IMR-90 (cell line): ENCODE measurements around the gene CAVIN2. TPM values are rescaled to one million over a fixed set of nuclear protein-coding genes. Genes with fewer than 3 reads are reported as not detected.
A peak's percentile ranks its signal among the peaks of the same experiment; 100 is the strongest.

Source experiments
- ATAC-seq: fragments of 200-7000 bp; cut with Tn5 transposase; 2 replicates; pipeline ENCODE4 v1.9.1; 2020; ENCODE audit warnings: low read depth, mild to moderate bottlenecking, moderate library complexity
- BruUV-seq: library from RNA; stranded (reverse); fragments of 400-500 nt; replicated peaks from 2 replicates; lab custom pipeline; 2021; lab: Mats Ljungman, UMichigan
- CTCF ChIA-PET: fragments of 300-600 bp; formaldehyde crosslinking; extraction: SDS; loops from one replicate; lab custom pipeline; 2021; ENCODE audit warnings: antibody characterized with exemption; lab: Yijun Ruan, JAX
- POLR2A ChIA-PET: fragments of 300-600 bp; sonication (Branson Sonifier 250); formaldehyde crosslinking; loops from one replicate; lab custom pipeline; 2022; ENCODE audit warnings: antibody characterized with exemption; ENCODE audit not compliant: unreplicated experiment; lab: Charles Lee
- DNase-seq: peaks from one replicate; pipeline ENCODE4 v3.0.0; 2013
- H2AFZ ChIP-seq: replicated peaks from 2 replicates; pipeline ENCODE3; 2013; ENCODE audit warnings: low read length, mild to moderate bottlenecking; ENCODE audit not compliant: poor library complexity
- H2AK5ac ChIP-seq: 2 replicates; pipeline ENCODE4 v1.6.1; 2013; ENCODE audit warnings: low read depth, low read length, inconsistent platforms
- H2AK9ac ChIP-seq: replicated peaks from 2 replicates; pipeline ENCODE3; 2013; ENCODE audit warnings: mild to moderate bottlenecking, low read depth, low read length, moderate library complexity; ENCODE audit not compliant: poor library complexity
- H2BK120ac ChIP-seq: 2 replicates; pipeline ENCODE4 v1.6.1; 2013; ENCODE audit warnings: low read depth, low read length, inconsistent platforms
- H2BK15ac ChIP-seq: 3 replicates; pipeline ENCODE4 v1.6.1; 2013; ENCODE audit warnings: low read depth, low read length, inconsistent platforms
- H2BK20ac ChIP-seq: 2 replicates; pipeline ENCODE4 v1.6.1; 2013; ENCODE audit warnings: low read depth, mild to moderate bottlenecking, inconsistent platforms, low read length, moderate library complexity
- H2BK5ac ChIP-seq: 2 replicates; pipeline ENCODE4 v1.6.1; 2013; ENCODE audit warnings: mild to moderate bottlenecking, low read depth, low read length, inconsistent platforms; ENCODE audit not compliant: poor library complexity, severe bottlenecking
- H3K14ac ChIP-seq: replicated peaks from 2 replicates; pipeline ENCODE4 v1.6.1; 2013; ENCODE audit warnings: low read depth, low read length, inconsistent platforms
- H3K18ac ChIP-seq: 2 replicates; pipeline ENCODE4 v1.6.1; 2013; ENCODE audit warnings: low read depth, low read length, control low read depth
- H3K23ac ChIP-seq: 2 replicates; pipeline ENCODE4 v1.6.1; 2013; ENCODE audit warnings: low read depth, low read length, inconsistent platforms
- H3K27ac ChIP-seq: 2 replicates; pipeline ENCODE4 v1.5.1; 2013; ENCODE audit warnings: mild to moderate bottlenecking, control low read depth, low read length; ENCODE audit not compliant: insufficient read depth
- H3K27me3 ChIP-seq: 2 replicates; pipeline ENCODE4 v1.6.1; 2013; ENCODE audit warnings: low read length; ENCODE audit not compliant: control insufficient read depth, insufficient read depth
- H3K36me3 ChIP-seq: 2 replicates; pipeline ENCODE4 v1.6.1; 2013; ENCODE audit warnings: low read length, mixed read lengths; ENCODE audit not compliant: control insufficient read depth, insufficient read depth
- H3K4ac ChIP-seq: 2 replicates; pipeline ENCODE4 v1.6.1; 2013; ENCODE audit warnings: low read depth, low read length, inconsistent platforms
- H3K4me1 ChIP-seq: 2 replicates; pipeline ENCODE4 v1.6.1; 2013; ENCODE audit warnings: low read length, mixed read lengths; ENCODE audit not compliant: control insufficient read depth, insufficient read depth
- H3K4me2 ChIP-seq: 2 replicates; pipeline ENCODE4 v1.6.1; 2013; ENCODE audit warnings: low read depth, mild to moderate bottlenecking, control low read depth, low read length, moderate library complexity
- H3K4me3 ChIP-seq: 2 replicates; pipeline ENCODE4 v1.5.1; 2013; ENCODE audit warnings: low read depth, mild to moderate bottlenecking, control low read depth, low read length, moderate library complexity; ENCODE audit not compliant: insufficient read depth
- H3K56ac ChIP-seq: 2 replicates; pipeline ENCODE4 v1.6.1; 2013; ENCODE audit warnings: low read length, inconsistent platforms; ENCODE audit not compliant: insufficient read depth; ENCODE audit errors: extremely low read depth
- H3K79me1 ChIP-seq, 2 experiments: 2 replicates each; pipeline ENCODE4 v1.6.1; 2013; ENCODE audit warnings: low read length in 2 of 2, inconsistent platforms in 1 of 2, low read depth in 1 of 2
- H3K9ac ChIP-seq: 2 replicates; pipeline ENCODE4 v1.6.1; 2013; ENCODE audit warnings: low read depth, low read length, control low read depth
- H3K9me1 ChIP-seq: 2 replicates; pipeline ENCODE4 v1.6.1; 2013; ENCODE audit warnings: low read length, inconsistent platforms; ENCODE audit not compliant: insufficient read depth
- H3K9me3 ChIP-seq: 2 replicates; pipeline ENCODE4 v1.6.1; 2013; ENCODE audit warnings: low read length; ENCODE audit not compliant: control insufficient read depth, insufficient read depth
- H4K20me1 ChIP-seq: 2 replicates; pipeline ENCODE4 v1.6.1; 2013; ENCODE audit warnings: low read length, inconsistent platforms; ENCODE audit not compliant: insufficient read depth
- H4K5ac ChIP-seq: 2 replicates; pipeline ENCODE4 v1.6.1; 2013; ENCODE audit warnings: mild to moderate bottlenecking, low read depth, low read length, control low read depth
- H4K8ac ChIP-seq, 2 experiments: 2 replicates each; pipeline ENCODE4 v1.6.1; 2013; ENCODE audit warnings: low read depth in 2 of 2, low read length in 2 of 2, control low read depth in 1 of 2, inconsistent platforms in 1 of 2
- H4K91ac ChIP-seq: 2 replicates; pipeline ENCODE4 v1.6.1; 2013; ENCODE audit warnings: low read depth, low read length, inconsistent platforms; ENCODE audit not compliant: insufficient read depth
- BHLHE40 ChIP-seq: fragments of 150-350 bp; IDR thresholded peaks from 2 replicates; pipeline ENCODE4 v1.6.1; 2016; ENCODE audit warnings: mild to moderate bottlenecking, low read depth, low read length
- CEBPB ChIP-seq: IDR thresholded peaks from 2 replicates; pipeline ENCODE4 v1.6.1; 2012; ENCODE audit warnings: low read depth, low read length, improper control_type of control experiment
- CHD1 ChIP-seq: IDR thresholded peaks from 2 replicates; pipeline ENCODE4 v1.6.1; 2012; ENCODE audit warnings: low read depth, low read length, improper control_type of control experiment
- CTCF ChIP-seq: conservative IDR thresholded peaks from 2 replicates; pipeline ENCODE4 v1.5.1; 2012; ENCODE audit warnings: mild to moderate bottlenecking, low read depth, low read length, improper control_type of control experiment
- ELK1 ChIP-seq: fragments of 150-350 bp; IDR thresholded peaks from 2 replicates; pipeline ENCODE4 v1.6.1; 2016; ENCODE audit warnings: low read depth, mild to moderate bottlenecking, low read length, moderate library complexity, borderline replicate concordance
- FOS ChIP-seq: fragments of 150-350 bp; IDR thresholded peaks from 2 replicates; pipeline ENCODE4 v1.6.1; 2016; ENCODE audit warnings: low read depth, low read length
- MAFK ChIP-seq: IDR thresholded peaks from 2 replicates; pipeline ENCODE4 v1.6.1; 2012; ENCODE audit warnings: low read depth, low read length, improper control_type of control experiment
- MAZ ChIP-seq: IDR thresholded peaks from 2 replicates; pipeline ENCODE4 v1.6.1; 2012; ENCODE audit warnings: low read depth, mild to moderate bottlenecking, low read length, improper control_type of control experiment, moderate library complexity, borderline replicate concordance
- MXI1 ChIP-seq: IDR thresholded peaks from 2 replicates; pipeline ENCODE4 v1.6.1; 2012; ENCODE audit warnings: low read depth, mild to moderate bottlenecking, low read length, moderate library complexity, borderline replicate concordance
- NFE2L2 ChIP-seq: fragments of 150-350 bp; IDR thresholded peaks from 2 replicates; pipeline ENCODE4 v1.6.1; 2016; ENCODE audit warnings: low read depth, mild to moderate bottlenecking, low read length
- POLR2A ChIP-seq: IDR thresholded peaks from 2 replicates; pipeline ENCODE4 v1.6.1; 2012; ENCODE audit warnings: mild to moderate bottlenecking, low read depth, low read length
- RAD21 ChIP-seq: IDR thresholded peaks from 2 replicates; pipeline ENCODE4 v1.6.1; 2012; ENCODE audit warnings: low read length, improper control_type of control experiment
- RCOR1 ChIP-seq: IDR thresholded peaks from 2 replicates; pipeline ENCODE4 v1.6.1; 2012; ENCODE audit warnings: mild to moderate bottlenecking, low read length, improper control_type of control experiment; ENCODE audit not compliant: insufficient replicate concordance
- RFX5 ChIP-seq: IDR thresholded peaks from 2 replicates; pipeline ENCODE4 v1.8.0; 2012; ENCODE audit warnings: low read depth, mild to moderate bottlenecking, low read length, moderate library complexity
- SMC3 ChIP-seq: fragments of 150-350 bp; IDR thresholded peaks from 2 replicates; pipeline ENCODE4 v1.6.1; 2016; ENCODE audit warnings: low read depth, mild to moderate bottlenecking, antibody characterized with exemption, low read length, moderate library complexity
- USF2 ChIP-seq: fragments of 150-350 bp; IDR thresholded peaks from 2 replicates; pipeline ENCODE4 v1.6.1; 2017; ENCODE audit warnings: mild to moderate bottlenecking, antibody characterized with exemption, low read length, low read depth
- WGBS, 2 experiments: methylation state at CpG; one replicate each; pipeline versions ENCODE4 v1.1.5 to v1.1.7; 2013; ENCODE audit warnings: missing lambda C conversion rate in 2 of 2; ENCODE audit not compliant: insufficient read length in 1 of 2; ENCODE audit errors: extremely low coverage in 2 of 2; 5-methylcytosine and 5-hydroxymethylcytosine counted together
- dilution Hi-C: fragments of 300-500 bp; cut with HindIII; formaldehyde crosslinking; loops from one replicate; pipeline ENCODE4 v1.14.3; 2018; ENCODE audit warnings: low sequenced_read_pairs; ENCODE audit not compliant: unreplicated experiment
- in situ Hi-C: fragments of 300-500 bp; cut with MboI; formaldehyde crosslinking; loops from 3 replicates; pipeline ENCODE4 v1.14.3; 2019; ENCODE audit warnings: low sequenced_read_pairs, inconsistent platforms, mixed read lengths
- intact Hi-C: fragments of 100-400 bp; cut with micrococcal nuclease; formaldehyde crosslinking; loops from 2 replicates; pipeline ENCODE4 v1.10.0; 2022
- polyA plus RNA-seq, 3 experiments: library from polyadenylated mRNA; depleted of rRNA; stranded (reverse); fragments of >200 nt; gene quantifications; 2 replicates each; pipeline ENCODE4 v1.2.3, GENCODE V29; 2012; ENCODE audit warnings: low replicate concordance in 1 of 3
- total RNA-seq: library from RNA; depleted of rRNA; stranded (reverse); fragments of >200 nt; gene quantifications from 2 replicates; pipeline ENCODE4 v1.2.3, GENCODE V29; 2012

CAVIN2 gene
- total and polyA plus RNA-seq, 2 of the 4 experiments (the other 2 are of a cell fraction): 7.7 to 11.5 TPM

- 83% methylated on average over 1 of the region's 8 CpGs; no CpG with 5 or more reads in 1 of the 2 experiments for WGBS, 2 experiments
These were observed 32.9 kb downstream of the CAVIN2 start for GRCh38 chr2:191813943-191814342.

More at GRCh38 chr2:191813943-191814342, 32.9 kb downstream of the CAVIN2 start:
- no peaks in the 10 kb centered on the region for H4K20me1 ChIP-seq
- H2AFZ ChIP-seq: no peak overlapping the region
- no peak overlapping the region for H3K4me2 ChIP-seq
- no TSS peak for BruUV-seq
- H4K91ac ChIP-seq: peak overlapping the region; percentile 0; the same call in 1 of the 2 replicates
- no peak overlapping the region for H3K4ac ChIP-seq
- H3K36me3 ChIP-seq: no peaks in the 10 kb centered on the region
- no peak overlapping the region for H2BK15ac ChIP-seq
- no peak for DNase-seq
- no peak overlapping the region for H2BK20ac ChIP-seq
- intact Hi-C loops (loop anchor here (5.0 kb wide), 1 partner anchor 198 kb away; no protein-coding TSS in a partner anchor), dilution Hi-C loops (no loop called here), in situ Hi-C loops (loop anchor here (5.0 to 10.0 kb wide), 3 partner anchors 249 to 471 kb away; no protein-coding TSS in a partner anchor)
- no peak overlapping the region for H2BK120ac ChIP-seq
- no peaks in the 10 kb centered on the region for H3K9me3 ChIP-seq
- no peak overlapping the region for H3K56ac ChIP-seq
- no peak overlapping the region for H2BK5ac ChIP-seq
- no peak overlapping the region for H3K14ac ChIP-seq
- H3K27me3 ChIP-seq: no peaks in the 10 kb centered on the region
- H4K8ac ChIP-seq: no peak overlapping the region
- no peaks in the 10 kb centered on the region for H3K9me1 ChIP-seq
- no peak overlapping the region for H3K27ac ChIP-seq
- no peak overlapping the region for H3K23ac ChIP-seq
- H3K18ac ChIP-seq: no peak overlapping the region
- no peak overlapping the region for H2AK9ac ChIP-seq
- POLR2A ChIA-PET: no interaction called here
- no peak overlapping the region for H3K9ac ChIP-seq
- TF ChIP-seq NFE2L2 (no peak), MXI1 (no peak), USF2 (no peak), RFX5 (no peak), FOS (no peak), BHLHE40 (no peak), POLR2A (no peak), MAZ (no peak), RCOR1 (no peak), CTCF (no peak), CEBPB (no peak), SMC3 (no peak), CHD1 (no peak), RAD21 (no peak), ELK1 (no peak), MAFK (no peak)
- no peaks in the 10 kb centered on the region for H3K4me1 ChIP-seq
- no peaks in the 10 kb centered on the region for H3K79me1 ChIP-seq
- no peak overlapping the region for H2AK5ac ChIP-seq
- H3K4me3 ChIP-seq: no peak overlapping the region
- ATAC-seq: no peak
- CTCF ChIA-PET: interaction anchor here (1.5 to 4.9 kb wide), 2 partner anchors 275 to 349 kb away, joined by 3 to 75 read pairs; no protein-coding TSS in a partner anchor
- H4K5ac ChIP-seq: no peak overlapping the region
